Measurements from ENCODE around the gene RALGPS1. TPM values are rescaled to one million over a fixed set of nuclear protein-coding genes. Genes with fewer than 3 reads are reported as not detected.

Gene RALGPS1
- total and polyA plus RNA-seq, 2 of the 8 experiments (the other 6 are each of a cell fraction or from before 2014, with no cell fraction given), result 20.0 to 23.5 TPM

DNA sequence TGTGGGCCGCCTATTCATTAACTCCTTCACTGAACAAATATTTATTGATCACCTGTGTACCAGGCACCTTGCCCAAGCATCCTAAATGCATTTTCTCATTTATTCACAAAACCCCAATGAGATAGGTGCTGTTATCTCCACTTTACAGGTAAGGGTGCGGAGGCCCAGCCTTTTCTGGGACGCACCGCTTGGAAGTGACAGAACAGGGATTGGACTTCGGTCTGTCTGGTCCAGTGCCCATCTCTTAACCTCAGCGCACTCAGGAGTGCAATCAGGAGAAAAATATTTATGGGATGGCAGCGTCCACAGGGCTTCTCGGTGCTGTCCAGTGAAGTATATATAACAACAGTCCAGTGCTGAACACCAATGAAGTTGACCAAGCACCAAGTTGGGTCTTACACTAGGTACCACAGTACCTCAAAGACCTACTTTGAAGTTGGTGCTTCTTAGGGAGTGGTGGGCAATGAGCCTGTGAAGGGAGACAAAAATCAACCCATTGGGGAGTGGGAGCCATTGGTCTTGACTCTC, 331.1 kb downstream of the RALGPS1 start:
- no peak overlapping the region for H3K56ac ChIP-seq (replicated peaks; ENCODE audit: insufficient read length, low read depth, low read length)
- H3K18ac ChIP-seq (ENCODE audit: extremely low read depth, low read length), result no peak overlapping the region
- H3K79me2 ChIP-seq (ENCODE audit: control insufficient read depth in 1 of 2, insufficient read depth in 2 of 2, low read length in 2 of 2), result no peaks in the 10 kb centered on the region; a peak in 1 of 4 replicates
- peak overlapping the region; percentile 73 to 84 (median 80) for H3K4me3 ChIP-seq (ENCODE audit: extremely low read depth in 1 of 4, insufficient read depth in 2 of 4, low read depth in 3 of 4, low read length in 4 of 4)
- no peak overlapping the region for H3K4ac ChIP-seq (replicated peaks; ENCODE audit: insufficient read length, low read depth, low read length)
- H2AK5ac ChIP-seq (ENCODE audit: low read depth, low read length), result no peak overlapping the region; the same call in 1 of the 2 replicates
- peak overlapping the region; percentile 90; the same call in 1 of the 2 replicates for H2AFZ ChIP-seq (ENCODE audit: low read length)
- no peaks in the 10 kb centered on the region for H3K79me1 ChIP-seq (ENCODE audit: low read depth, low read length)
- no peaks in the 10 kb centered on the region for H3K27me3 ChIP-seq (replicated peaks in 1 of 4; ENCODE audit: control insufficient read depth in 3 of 4, extremely low read depth in 1 of 4, insufficient read depth in 3 of 4, low read length in 3 of 4)
- peak overlapping the region in 3 of 4 experiments; percentile 58 to 65 (median 64); a peak in 5 of 7 replicates for H3K9ac ChIP-seq (replicated peaks in 1 of 4; ENCODE audit: extremely low read depth in 1 of 4, low read depth in 3 of 4, low read length in 3 of 4)
- no peak overlapping the region for H2BK120ac ChIP-seq (replicated peaks; ENCODE audit: low read depth, low read length)
- no peak overlapping the region for H4K5ac ChIP-seq (ENCODE audit: insufficient read length, low read depth, low read length)
- no peaks in the 10 kb centered on the region for H3K9me3 ChIP-seq (ENCODE audit: insufficient read depth in 2 of 2, low read depth in 1 of 2, low read length in 1 of 2)
- POLR2A ChIA-PET (ENCODE audit: partially characterized antibody), result interaction anchor here (0.8 to 2.6 kb wide), 2 partner anchors 12 to 206 kb away, joined by 3 to 7 read pairs; partner anchors contain the start of genes LRSAM1 and RPL12
- no peak overlapping the region for H2BK15ac ChIP-seq (ENCODE audit: low read length)
- TF ChIP-seq RNF2 (IDR thresholded peaks at IDR 0.05; ENCODE audit: borderline replicate concordance, low read depth, low read length, missing control alignments, poor library complexity, severe bottlenecking), result no peak
- TF ChIP-seq TEAD4 (IDR thresholded peaks at IDR 0.05; ENCODE audit: low read depth, low read length), result no peak
- TF ChIP-seq RFX5 (IDR thresholded peaks at IDR 0.05; ENCODE audit: borderline replicate concordance, low read depth, low read length), result no peak
- TF ChIP-seq YY1 (IDR thresholded peaks at IDR 0.05; ENCODE audit: low read depth, low read length), result no peak
- TF ChIP-seq FOSL1 (IDR thresholded peaks at IDR 0.05; ENCODE audit: insufficient read depth, low read depth, low read length), result no peak
- H3K14ac ChIP-seq (ENCODE audit: insufficient read length), result no peak overlapping the region
- CTCF ChIA-PET (ENCODE audit: partially characterized antibody), result interaction anchor here (0.8 to 1.3 kb wide), 2 partner anchors 14 to 35 kb away, joined by 3 to 5 read pairs; no protein-coding TSS in a partner anchor
- H3K23me2 ChIP-seq (ENCODE audit: low read depth, low read length), result peaks cover 2% of the 10 kb centered on the region; the same call in 1 of the 2 replicates
- H3K27ac ChIP-seq (ENCODE audit: low read depth, low read length), result no peak overlapping the region
- H2BK12ac ChIP-seq (ENCODE audit: low read depth, low read length), result no peak overlapping the region
- no peak overlapping the region for H2BK5ac ChIP-seq (ENCODE audit: low read depth, low read length)
- H4K20me1 ChIP-seq (replicated peaks in 1 of 2; ENCODE audit: control insufficient read depth in 1 of 2, insufficient read depth in 2 of 2, low read length in 2 of 2), result no peaks in the 10 kb centered on the region
- no peak overlapping the region for H4K8ac ChIP-seq (ENCODE audit: extremely low read depth, insufficient read depth, low read length)
- no peak overlapping the region for H4K91ac ChIP-seq (replicated peaks; ENCODE audit: insufficient read length, low read length)
- no peak overlapping the region for H2BK20ac ChIP-seq (ENCODE audit: low read length)
- peak overlapping the region; percentile 76 to 77 for H3K4me2 ChIP-seq (ENCODE audit: insufficient read depth in 1 of 2, low read depth in 2 of 2, low read length in 2 of 2)
- H3K4me1 ChIP-seq (replicated peaks in 1 of 4; ENCODE audit: control insufficient read depth in 3 of 4, insufficient read depth in 4 of 4, low read length in 3 of 4), result peaks cover 5 to 15% (median 11%) of the 10 kb centered on the region in 4 experiments; a peak in 5 of 7 replicates
- FAIRE-seq (no peak), DNase-seq (ENCODE audit: low read depth in 1 of 2, low spot score in 2 of 2) (no peak)
- WGBS, 2 experiments (ENCODE audit: extremely low coverage in 1 of 2, insufficient coverage in 1 of 2, insufficient read length in 1 of 2, insufficient replicate concordance in 2 of 2, low coverage in 1 of 2, low lambda C conversion rate in 2 of 2, missing lambda C conversion rate in 1 of 2), result 85% methylated on average over 8 of the region's 8 CpGs; no CpG with 5 or more reads in 1 of the 2 experiments
- no peak overlapping the region for H3K23ac ChIP-seq (ENCODE audit: insufficient read length)
- H3K36me3 ChIP-seq (ENCODE audit: control insufficient read depth in 2 of 4, insufficient read depth in 4 of 4, low read length in 3 of 4), result no peaks in the 10 kb centered on the region

All from H1 (cell line).